Neuronal stem cell (in vitro differentiated cells): Measurements from ENCODE around the gene PRR5.

Experiments used
- DNase-seq: peaks from one replicate; pipeline ENCODE4 v3.0.0-alpha.2; 2013; ENCODE audit warnings: low spot score
- H2AFZ ChIP-seq: one replicate; pipeline ENCODE4 v1.6.1; 2013; ENCODE audit warnings: mild to moderate bottlenecking, low read length, inconsistent platforms
- H2AK5ac ChIP-seq: 2 replicates; pipeline ENCODE4 v1.6.1; 2013; ENCODE audit warnings: low read depth, mild to moderate bottlenecking, inconsistent platforms, low read length, moderate library complexity, mixed read lengths
- H2BK120ac ChIP-seq: 2 replicates; pipeline ENCODE4 v1.6.1; 2013; ENCODE audit warnings: low read depth, mild to moderate bottlenecking, inconsistent platforms, low read length, moderate library complexity, mixed read lengths
- H2BK12ac ChIP-seq: one replicate; pipeline ENCODE4 v1.6.1; 2013; ENCODE audit warnings: low read length, inconsistent platforms
- H2BK15ac ChIP-seq: 2 replicates; pipeline ENCODE4 v1.6.1; 2013; ENCODE audit warnings: mild to moderate bottlenecking, low read length, inconsistent platforms, mixed read lengths
- H2BK5ac ChIP-seq: one replicate; pipeline ENCODE4 v1.6.1; 2013; ENCODE audit warnings: inconsistent platforms, mild to moderate bottlenecking, low read length, moderate library complexity
- H3K14ac ChIP-seq: one replicate; pipeline ENCODE4 v1.6.1; 2013; ENCODE audit warnings: low read length, inconsistent platforms
- H3K18ac ChIP-seq: 2 replicates; pipeline ENCODE4 v1.6.1; 2013; ENCODE audit warnings: low read length, inconsistent platforms
- H3K23ac ChIP-seq: 2 replicates; pipeline ENCODE4 v1.6.1; 2013; ENCODE audit warnings: low read depth, mild to moderate bottlenecking, mixed read lengths, low read length, inconsistent platforms; ENCODE audit not compliant: poor library complexity
- H3K27ac ChIP-seq: replicated peaks from 3 replicates; pipeline ENCODE4 v1.5.1; 2013; ENCODE audit warnings: low read length, inconsistent platforms
- H3K27me3 ChIP-seq, 3 experiments: 2 replicates each; pipeline ENCODE4 v1.6.1; 2013; ENCODE audit warnings: low read length in 3 of 3, mild to moderate bottlenecking in 2 of 3, inconsistent platforms in 1 of 3, low read depth in 1 of 3, mixed read lengths in 1 of 3, moderate library complexity in 1 of 3; ENCODE audit not compliant: control insufficient read depth in 3 of 3, insufficient read depth in 3 of 3
- H3K36me3 ChIP-seq, 2 donors: replicated peaks in 1 of 2; 2 replicates each; pipeline ENCODE4 v1.6.1; 2013; ENCODE audit warnings: low read length in 2 of 2; ENCODE audit not compliant: control insufficient read depth in 2 of 2, insufficient read depth in 2 of 2
- H3K4ac ChIP-seq: 2 replicates; pipeline ENCODE4 v1.6.1; 2013; ENCODE audit warnings: inconsistent platforms, mild to moderate bottlenecking, low read length, moderate library complexity
- H3K4me1 ChIP-seq, 2 donors: 1 replicate in 1 of 2; 2 replicates in 1 of 2; pipeline ENCODE4 v1.6.1; 2013; ENCODE audit warnings: low read length in 2 of 2, low read depth in 1 of 2; ENCODE audit not compliant: control insufficient read depth in 2 of 2, insufficient read depth in 1 of 2
- H3K4me2 ChIP-seq: one replicate; pipeline ENCODE4 v1.6.1; 2013; ENCODE audit warnings: mild to moderate bottlenecking, low read length, inconsistent platforms; ENCODE audit not compliant: insufficient read depth, poor library complexity, severe bottlenecking
- H3K4me3 ChIP-seq, 2 donors: 2 replicates each; pipeline ENCODE4 v1.5.1; 2013; ENCODE audit warnings: low read length in 2 of 2, mild to moderate bottlenecking in 2 of 2, inconsistent platforms in 1 of 2, moderate library complexity in 1 of 2
- H3K79me1 ChIP-seq: one replicate; pipeline ENCODE4 v1.6.1; 2013; ENCODE audit warnings: low read depth, mild to moderate bottlenecking, inconsistent platforms, low read length, moderate library complexity
- H3K9ac ChIP-seq: one replicate; pipeline ENCODE4 v1.6.1; 2013; ENCODE audit warnings: mild to moderate bottlenecking, low read depth, low read length, inconsistent platforms; ENCODE audit not compliant: poor library complexity
- H3K9me3 ChIP-seq, 2 donors: replicated peaks in 1 of 2; 2 replicates each; pipeline versions ENCODE3 to v1.6.1; 2013; ENCODE audit warnings: low read length in 2 of 2, mild to moderate bottlenecking in 2 of 2, inconsistent platforms in 1 of 2, low read depth in 1 of 2, mixed read lengths in 1 of 2, moderate library complexity in 1 of 2; ENCODE audit not compliant: control insufficient read depth in 2 of 2, insufficient read depth in 1 of 2
- H4K8ac ChIP-seq: one replicate; pipeline ENCODE4 v1.6.1; 2013; ENCODE audit warnings: low read depth, mild to moderate bottlenecking, inconsistent platforms, low read length, moderate library complexity
- H4K91ac ChIP-seq: one replicate; pipeline ENCODE4 v1.6.1; 2013; ENCODE audit warnings: low read length, low read depth, mild to moderate bottlenecking, inconsistent platforms; ENCODE audit not compliant: poor library complexity
- WGBS, 2 donors: extraction: QIAGEN DNeasy Blood & Tissue Kit; methylation state at CpG; one replicate each; pipeline ENCODE4 v1.1.7; 2013; ENCODE audit warnings: missing lambda C conversion rate in 2 of 2, mixed read lengths in 1 of 2; ENCODE audit not compliant: insufficient read length in 2 of 2, insufficient replicate concordance in 1 of 2; ENCODE audit errors: extremely low coverage in 2 of 2; 5-methylcytosine and 5-hydroxymethylcytosine counted together

PRR5 gene

DNA sequence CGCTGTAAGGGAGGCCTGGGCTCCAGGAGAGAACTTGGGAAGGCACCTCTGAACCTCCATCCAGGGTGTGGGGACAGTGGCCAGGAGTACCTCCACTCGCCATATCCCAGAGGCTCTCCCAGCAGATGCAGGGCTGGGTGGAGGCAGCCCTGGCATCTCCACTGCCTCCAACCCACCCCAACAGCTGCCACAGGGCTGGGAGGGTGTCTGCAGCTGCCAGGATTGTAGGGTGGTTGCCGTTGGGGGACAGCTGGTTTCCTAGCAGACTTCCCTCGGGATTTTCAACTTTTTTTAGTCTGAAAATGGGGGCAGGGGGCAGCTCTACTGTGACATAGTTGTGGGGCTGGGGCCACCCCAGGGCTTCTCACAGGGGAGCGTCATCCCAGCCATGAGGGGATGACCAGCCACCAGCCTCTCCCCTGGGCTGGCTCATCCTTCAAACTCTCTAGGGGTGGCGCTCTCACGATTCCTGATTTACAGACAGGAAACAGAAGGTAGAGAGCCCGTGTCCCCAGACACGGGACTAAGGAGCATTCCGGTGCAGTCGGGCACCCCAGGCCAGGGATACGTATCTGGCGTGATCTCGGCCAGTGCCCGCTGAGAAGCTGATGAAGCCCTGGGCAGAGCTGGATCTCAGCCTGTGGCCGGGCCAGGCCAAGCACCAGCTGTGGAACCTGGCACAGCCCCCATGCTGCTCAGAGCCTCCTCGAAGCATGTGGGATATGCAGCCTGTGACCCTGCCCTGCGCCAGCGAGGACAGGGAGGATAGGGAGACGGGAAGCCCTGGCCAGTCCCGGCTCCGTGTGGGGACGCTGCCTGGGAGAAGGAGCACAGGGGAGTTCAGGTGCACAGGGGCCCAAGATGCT, 9.9 kb downstream of the PRR5 start:
- H3K14ac ChIP-seq: peak overlapping the region; percentile 14
- H3K4me1 ChIP-seq: peaks cover 0 to 8% of the 10 kb centered on the region in 2 donors
- no CpG with 5 or more reads among the region's 23 CpGs for WGBS, 2 donors
- H2AK5ac ChIP-seq: peak overlapping the region; percentile 91
- H2BK12ac ChIP-seq: no peak overlapping the region
- no peak overlapping the region for H3K23ac ChIP-seq
- DNase-seq: no peak
- H3K27ac ChIP-seq: no peak overlapping the region
- peak overlapping the region; percentile 4 for H3K9ac ChIP-seq
- H3K36me3 ChIP-seq: no peaks in the 10 kb centered on the region
- no peak overlapping the region for H4K8ac ChIP-seq
- H3K18ac ChIP-seq: peak overlapping the region; percentile 91
- peak overlapping the region; percentile 53 for H2BK5ac ChIP-seq
- H3K27me3 ChIP-seq: peaks cover 0 to 7% (median 0%) of the 10 kb centered on the region in 3 experiments
- H3K4me3 ChIP-seq: no peak overlapping the region
- no peak overlapping the region for H2BK120ac ChIP-seq
- no peak overlapping the region for H2AFZ ChIP-seq
- peaks cover 13% of the 10 kb centered on the region for H3K79me1 ChIP-seq
- H4K91ac ChIP-seq: no peak overlapping the region
- H3K4ac ChIP-seq: no peak overlapping the region
- no peaks in the 10 kb centered on the region for H3K9me3 ChIP-seq
- no peak overlapping the region for H3K4me2 ChIP-seq
- H2BK15ac ChIP-seq: no peak overlapping the region

GRCh38 chr22:44712962-44713361, 11.0 kb downstream of the PRR5 start:
- no peaks in the 10 kb centered on the region for H3K9me3 ChIP-seq
- no peak overlapping the region for H3K14ac ChIP-seq
- peaks cover 0 to 2% (median 0%) of the 10 kb centered on the region in 3 experiments for H3K27me3 ChIP-seq
- H2AFZ ChIP-seq: no peak overlapping the region
- no peak overlapping the region for H2BK15ac ChIP-seq
- H3K23ac ChIP-seq: no peak overlapping the region
- H3K4me1 ChIP-seq: peaks cover 0 to 8% of the 10 kb centered on the region in 2 donors
- no peak overlapping the region for H2BK12ac ChIP-seq
- H2AK5ac ChIP-seq: no peak overlapping the region
- H3K36me3 ChIP-seq: no peaks in the 10 kb centered on the region
- no peak overlapping the region for H3K4ac ChIP-seq
- no peak for DNase-seq
- no peak overlapping the region for H2BK5ac ChIP-seq
- no peak overlapping the region for H3K18ac ChIP-seq
- no peak overlapping the region for H4K8ac ChIP-seq
- no peak overlapping the region for H2BK120ac ChIP-seq
- H3K79me1 ChIP-seq: peaks cover 11% of the 10 kb centered on the region
- no peak overlapping the region for H4K91ac ChIP-seq
- no CpG with 5 or more reads among the region's 8 CpGs for WGBS, 2 donors
- no peak overlapping the region for H3K4me3 ChIP-seq
- no peak overlapping the region for H3K27ac ChIP-seq
- H3K4me2 ChIP-seq: no peak overlapping the region
- H3K9ac ChIP-seq: no peak overlapping the region

- H3K18ac ChIP-seq: peak overlapping the region; percentile 69
- H3K79me1 ChIP-seq: peaks cover 9% of the 10 kb centered on the region
- no peaks in the 10 kb centered on the region for H3K9me3 ChIP-seq
- H2BK5ac ChIP-seq: no peak overlapping the region
- no peak overlapping the region for H3K4me2 ChIP-seq
- no peak overlapping the region for H3K4ac ChIP-seq
- peaks cover 0 to 13% of the 10 kb centered on the region in 2 donors for H3K4me1 ChIP-seq
- H3K23ac ChIP-seq: no peak overlapping the region
- peak overlapping the region; percentile 22 for H2BK12ac ChIP-seq
- peak overlapping the region; percentile 70 for H2AK5ac ChIP-seq
- no peak overlapping the region for H3K9ac ChIP-seq
- no peak for DNase-seq
- no peak overlapping the region for H2BK120ac ChIP-seq
- H3K14ac ChIP-seq: no peak overlapping the region
- H2BK15ac ChIP-seq: no peak overlapping the region
- no peaks in the 10 kb centered on the region for H3K36me3 ChIP-seq
- no peak overlapping the region for H4K8ac ChIP-seq
- H3K27me3 ChIP-seq: no peaks in the 10 kb centered on the region
- no peak overlapping the region for H3K4me3 ChIP-seq
- no peak overlapping the region for H3K27ac ChIP-seq
- no CpG with 5 or more reads among the region's 18 CpGs for WGBS, 2 donors
- no peak overlapping the region for H2AFZ ChIP-seq
- H4K91ac ChIP-seq: no peak overlapping the region
Measured at GRCh38 chr22:44714703-44715350, 12.8 kb downstream of the PRR5 start.

DNA sequence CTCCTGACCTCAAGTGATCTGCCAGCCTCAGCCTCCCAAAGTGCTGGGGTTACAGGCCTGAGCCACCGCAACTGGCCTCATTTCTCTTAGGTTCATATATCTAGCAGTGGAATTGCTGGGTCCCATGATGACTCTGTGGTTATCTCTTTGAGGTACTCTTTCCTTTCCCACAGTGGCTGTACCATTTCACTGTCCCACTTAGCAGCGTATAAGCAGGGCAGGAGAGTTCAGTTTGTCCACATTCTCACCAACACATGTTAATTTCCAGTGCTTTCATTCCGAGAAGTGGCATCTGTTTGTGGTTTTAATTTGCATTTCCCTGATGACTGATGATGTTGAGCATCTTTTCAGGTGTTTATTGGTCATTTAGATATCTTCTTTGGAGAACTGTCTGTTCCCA, 16.4 kb downstream of the PRR5 start:
- no peak overlapping the region for H3K4me3 ChIP-seq
- H3K27me3 ChIP-seq: no peaks in the 10 kb centered on the region
- H3K18ac ChIP-seq: no peak overlapping the region
- no peak for DNase-seq
- no CpG with 5 or more reads among the region's 3 CpGs for WGBS, 2 donors
- H2BK12ac ChIP-seq: no peak overlapping the region
- H3K14ac ChIP-seq: no peak overlapping the region
- H3K36me3 ChIP-seq: no peaks in the 10 kb centered on the region
- H2BK15ac ChIP-seq: no peak overlapping the region
- H2BK5ac ChIP-seq: no peak overlapping the region
- H3K9ac ChIP-seq: no peak overlapping the region
- H4K8ac ChIP-seq: no peak overlapping the region
- no peak overlapping the region for H2BK120ac ChIP-seq
- H3K4me1 ChIP-seq: peaks cover 3 to 32% of the 10 kb centered on the region in 2 donors
- H3K23ac ChIP-seq: no peak overlapping the region
- no peak overlapping the region for H3K27ac ChIP-seq
- peaks cover 5% of the 10 kb centered on the region for H3K79me1 ChIP-seq
- no peak overlapping the region for H2AFZ ChIP-seq
- H2AK5ac ChIP-seq: no peak overlapping the region
- no peak overlapping the region for H3K4ac ChIP-seq
- no peaks in the 10 kb centered on the region for H3K9me3 ChIP-seq
- no peak overlapping the region for H3K4me2 ChIP-seq
- no peak overlapping the region for H4K91ac ChIP-seq
